HG02870 (cell line): ENCODE results near the gene WNT9B.

Experiments
- ATAC-seq: cut with Tn5 transposase; IDR thresholded peaks from one replicate; pipeline ENCODE4 v1.9.1; 2021; ENCODE audit warnings: mild to moderate bottlenecking, moderate library complexity; ENCODE audit not compliant: unreplicated experiment

Gene WNT9B, protein sequence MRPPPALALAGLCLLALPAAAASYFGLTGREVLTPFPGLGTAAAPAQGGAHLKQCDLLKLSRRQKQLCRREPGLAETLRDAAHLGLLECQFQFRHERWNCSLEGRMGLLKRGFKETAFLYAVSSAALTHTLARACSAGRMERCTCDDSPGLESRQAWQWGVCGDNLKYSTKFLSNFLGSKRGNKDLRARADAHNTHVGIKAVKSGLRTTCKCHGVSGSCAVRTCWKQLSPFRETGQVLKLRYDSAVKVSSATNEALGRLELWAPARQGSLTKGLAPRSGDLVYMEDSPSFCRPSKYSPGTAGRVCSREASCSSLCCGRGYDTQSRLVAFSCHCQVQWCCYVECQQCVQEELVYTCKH

DNA sequence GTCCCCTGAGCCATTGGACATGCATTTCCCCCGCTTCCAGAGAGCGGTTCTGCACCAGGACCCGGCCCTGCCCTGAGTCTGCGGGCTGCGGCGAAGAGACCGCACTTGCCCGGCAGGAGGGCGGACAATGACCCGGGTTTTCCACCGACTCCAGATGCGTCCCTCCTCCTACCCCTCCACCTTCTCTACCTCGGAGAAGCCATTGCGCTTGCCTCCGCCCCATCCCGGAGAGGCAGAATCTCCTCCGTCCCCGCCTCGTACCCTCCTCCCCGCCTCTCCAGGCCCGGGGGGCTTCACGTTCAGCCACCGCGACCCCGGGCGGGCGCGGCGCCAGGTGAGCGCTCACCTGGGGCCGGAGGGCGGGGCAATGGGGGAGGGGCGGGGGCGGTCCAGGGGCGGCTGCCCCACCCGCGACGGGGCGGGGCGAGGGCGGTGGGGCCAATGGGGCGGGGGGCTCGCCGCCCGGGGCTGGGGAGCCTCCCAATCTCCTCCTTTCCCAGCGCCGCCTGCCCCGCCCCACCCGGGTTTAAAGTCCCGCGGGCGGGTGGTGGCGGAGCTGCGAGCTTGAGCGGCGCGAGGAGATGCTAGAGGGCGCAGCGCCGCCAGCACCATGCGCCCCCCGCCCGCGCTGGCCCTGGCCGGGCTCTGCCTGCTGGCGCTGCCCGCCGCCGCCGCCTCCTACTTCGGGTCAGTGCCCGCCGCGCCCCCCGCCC lies at the start of gene WNT9B:
WNT9B (plus strand) TSS at position 555 of the 713 bp plus-strand sequence; CDS start at position 611, 56 bp downstream.
- ATAC-seq, result no peak

DNA sequence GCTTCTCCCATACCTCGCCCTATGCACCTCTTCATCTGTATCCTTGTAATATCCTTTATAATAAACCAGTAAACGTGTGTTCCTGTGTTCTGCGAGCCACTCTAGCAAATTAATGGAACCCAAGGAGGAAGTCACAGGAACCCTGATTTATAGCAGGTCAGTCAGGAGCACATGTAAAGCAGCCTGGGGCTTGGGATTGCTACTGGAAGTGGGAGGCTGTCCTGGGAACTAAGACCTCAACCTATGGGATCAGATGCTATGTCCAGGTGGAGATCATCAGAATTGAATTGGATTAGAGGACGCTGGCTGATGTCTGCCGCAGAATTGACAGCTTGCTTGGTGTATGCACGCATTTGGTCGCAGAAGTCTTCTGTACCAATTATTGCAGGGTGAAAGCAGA lies 48.6 kb upstream of the WNT9B start:
- ATAC-seq, result no peak

DNA sequence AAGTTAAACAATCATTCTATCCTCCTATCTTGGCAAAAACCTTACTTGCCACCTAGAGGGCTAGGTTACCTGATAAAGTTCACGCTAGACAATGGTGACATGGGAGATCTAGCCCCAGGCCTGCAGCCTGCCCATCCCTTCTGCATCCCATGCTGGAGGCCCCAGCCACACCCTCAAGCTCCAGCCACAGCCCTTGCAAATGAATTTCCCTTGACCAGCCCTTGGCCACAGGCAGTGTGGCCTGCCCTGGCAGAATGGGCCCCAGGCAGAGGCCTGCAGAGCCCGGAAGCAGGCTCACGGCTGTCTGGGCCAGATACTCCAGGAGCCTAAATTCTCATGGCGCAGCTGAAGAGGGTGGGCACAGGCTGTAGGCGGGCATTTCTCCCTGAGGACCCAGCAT lies 47.8 kb upstream of the WNT9B start:
- no peak for ATAC-seq

DNA sequence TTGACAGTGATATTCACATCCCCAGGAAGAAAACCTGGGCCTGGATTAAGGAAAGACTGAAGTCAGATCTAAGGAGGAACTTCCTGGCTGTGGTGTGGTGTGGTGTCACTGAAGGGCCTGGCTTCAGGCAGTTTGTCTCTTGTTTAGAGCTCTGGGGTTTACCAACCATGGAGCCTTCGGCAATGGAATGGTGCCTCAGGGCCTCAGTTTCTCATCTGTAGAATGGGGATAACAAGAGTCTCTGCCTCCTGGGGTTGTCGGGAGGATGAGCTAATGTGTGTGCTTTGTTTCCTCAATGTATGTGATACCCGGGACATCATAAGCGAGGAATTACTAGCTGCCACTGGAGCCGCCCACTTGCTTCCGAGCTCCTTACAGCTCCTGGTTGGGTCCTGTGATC lies 45.6 kb upstream of the WNT9B start:
- no peak for ATAC-seq

DNA sequence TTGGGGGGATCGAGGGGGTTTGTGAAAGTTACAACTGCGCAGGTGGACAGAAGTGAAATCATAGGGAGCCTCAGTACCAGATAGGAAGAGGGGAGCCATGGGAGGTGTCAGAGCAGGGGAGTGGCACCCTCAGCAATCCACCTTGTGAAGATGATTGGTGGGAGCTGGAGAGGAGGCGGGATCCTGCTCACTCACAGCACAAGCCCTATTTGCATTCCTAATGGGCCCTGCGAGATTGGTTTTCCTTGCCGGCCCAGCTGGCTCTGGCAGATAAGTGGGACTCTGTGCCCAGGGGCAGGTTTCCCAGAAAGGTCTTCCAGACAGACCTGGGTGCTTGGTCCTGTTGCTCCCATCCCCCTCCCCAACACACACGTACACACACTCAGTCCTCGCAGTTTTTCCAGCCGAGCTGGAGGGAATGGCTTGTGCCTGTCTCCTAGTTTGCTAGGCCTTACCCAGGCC lies 42.2 kb upstream of the WNT9B start:
- ATAC-seq, result no peak

DNA sequence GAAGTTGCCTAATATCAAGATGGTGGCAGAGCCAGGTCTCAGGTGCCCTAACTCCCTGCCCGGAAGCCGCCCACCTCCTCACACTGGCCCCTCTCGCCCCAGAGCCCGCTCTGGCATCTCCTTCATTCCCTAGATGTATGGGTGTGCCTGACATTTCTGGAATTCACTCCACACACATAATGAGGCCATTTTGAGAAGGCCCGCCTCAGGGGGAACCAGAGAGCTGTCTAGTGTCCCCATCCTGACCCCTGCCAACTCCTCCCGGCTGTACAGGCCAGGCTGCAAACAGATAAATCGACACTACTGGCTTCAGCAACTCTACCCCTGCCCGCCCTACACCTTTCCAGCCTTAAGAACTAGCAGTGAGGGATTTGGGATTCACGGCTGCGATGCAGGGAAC lies 40.5 kb upstream of the WNT9B start:
- ATAC-seq, result no peak

DNA sequence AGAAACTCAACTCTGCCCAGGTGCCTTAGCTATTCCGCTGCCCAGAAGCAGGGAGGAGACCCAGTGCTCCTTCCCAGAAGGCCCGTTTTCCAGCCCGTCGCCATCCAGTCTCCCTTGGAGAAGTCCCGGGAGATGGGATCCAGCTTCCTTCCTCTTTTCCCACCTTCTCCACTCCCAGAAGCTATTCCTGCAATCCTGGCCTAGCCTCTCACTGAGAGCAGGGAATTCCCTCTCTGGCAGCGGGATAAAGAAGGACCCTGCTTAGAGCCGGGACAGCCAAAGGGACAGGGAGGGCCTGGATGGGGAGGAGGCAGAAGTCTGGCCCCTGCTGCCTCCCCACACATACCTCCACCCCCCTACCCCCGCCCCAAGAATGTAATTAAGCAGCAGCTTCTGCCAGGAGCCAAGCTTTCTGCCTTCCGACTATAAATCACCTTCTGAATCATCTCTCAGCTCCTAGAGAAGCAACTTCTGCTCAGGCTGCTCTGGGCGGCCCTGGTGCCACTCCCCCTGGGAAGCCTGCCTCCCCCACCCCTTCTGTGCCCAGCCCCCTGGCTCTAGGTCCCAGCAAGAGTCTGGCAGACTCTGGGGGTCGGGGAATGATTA lies 39.3 kb upstream of the WNT9B start:
- ATAC-seq, result no peak

DNA sequence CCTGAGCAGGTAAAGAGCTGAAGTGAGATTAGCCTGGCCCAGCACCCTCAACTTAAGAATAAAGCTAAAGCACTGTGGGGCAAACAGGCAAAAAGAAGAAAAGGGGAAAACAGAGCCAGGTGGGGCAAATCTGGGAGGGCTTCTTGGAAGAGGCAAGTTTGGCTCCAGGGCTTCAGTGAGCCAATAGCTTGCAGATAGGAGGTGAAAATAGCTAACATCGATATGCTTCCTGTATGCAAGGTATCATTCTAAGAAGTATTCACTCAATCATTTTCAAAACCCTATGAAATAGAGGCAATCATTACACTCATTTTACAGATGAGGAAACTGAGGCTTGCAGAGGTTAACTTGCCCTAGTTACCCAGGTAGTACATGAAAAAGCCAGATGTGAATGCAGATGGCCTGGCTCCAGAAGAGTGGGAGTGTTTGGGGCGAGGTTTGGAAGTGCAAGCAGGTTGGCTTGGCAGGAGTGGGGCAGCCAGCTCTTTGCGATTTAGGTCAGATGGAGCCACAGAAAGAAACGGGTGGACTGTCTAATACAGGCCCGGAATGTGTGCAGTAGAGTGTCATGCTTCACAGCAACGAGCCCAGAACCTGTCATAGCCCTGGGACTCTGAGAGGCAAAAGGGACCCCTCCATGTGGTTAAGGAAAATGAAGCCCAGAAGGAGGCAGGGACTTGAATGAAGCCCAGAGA lies 38.6 kb upstream of the WNT9B start:
- ATAC-seq, result no peak

DNA sequence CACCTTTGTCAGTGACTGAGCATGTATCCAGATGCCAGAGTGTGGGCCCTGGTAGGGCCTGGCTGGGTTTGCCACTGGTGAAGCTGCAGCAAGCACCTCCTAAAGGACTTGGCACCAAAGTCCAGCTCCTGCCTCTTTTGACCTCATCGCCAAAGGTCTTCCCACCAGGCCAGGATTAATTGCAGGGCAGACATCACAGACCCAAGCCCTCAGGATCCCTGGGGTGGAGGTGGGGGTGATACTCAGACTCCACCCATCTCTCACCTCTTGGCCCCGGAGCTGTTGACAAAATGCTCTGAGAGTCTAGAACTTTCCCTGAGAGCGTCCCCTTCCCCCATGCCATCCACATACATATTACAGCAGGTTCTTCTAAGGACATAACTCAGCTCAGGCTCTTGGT lies 37.5 kb upstream of the WNT9B start:
- ATAC-seq, result no peak

DNA sequence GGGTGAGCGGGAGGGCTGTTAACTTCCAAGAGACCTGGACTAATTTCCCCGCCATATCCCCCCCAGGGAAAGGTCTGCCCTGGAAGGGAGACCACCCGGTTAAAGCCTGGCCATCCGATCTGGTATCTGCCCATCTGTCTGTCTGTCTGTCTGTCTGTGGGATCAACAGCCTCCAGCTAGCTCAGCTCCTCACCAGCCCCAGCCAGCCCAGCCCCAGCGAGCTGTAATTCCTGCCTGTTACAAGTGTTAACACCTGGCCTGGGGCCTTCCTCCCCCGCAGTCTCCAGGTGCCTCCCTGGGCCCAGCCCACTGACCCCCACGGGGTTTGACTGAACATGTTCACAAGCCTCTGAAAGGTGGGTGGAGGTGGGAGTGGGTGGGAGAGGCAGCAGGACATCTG lies 36.9 kb upstream of the WNT9B start:
- ATAC-seq, result no peak

DNA sequence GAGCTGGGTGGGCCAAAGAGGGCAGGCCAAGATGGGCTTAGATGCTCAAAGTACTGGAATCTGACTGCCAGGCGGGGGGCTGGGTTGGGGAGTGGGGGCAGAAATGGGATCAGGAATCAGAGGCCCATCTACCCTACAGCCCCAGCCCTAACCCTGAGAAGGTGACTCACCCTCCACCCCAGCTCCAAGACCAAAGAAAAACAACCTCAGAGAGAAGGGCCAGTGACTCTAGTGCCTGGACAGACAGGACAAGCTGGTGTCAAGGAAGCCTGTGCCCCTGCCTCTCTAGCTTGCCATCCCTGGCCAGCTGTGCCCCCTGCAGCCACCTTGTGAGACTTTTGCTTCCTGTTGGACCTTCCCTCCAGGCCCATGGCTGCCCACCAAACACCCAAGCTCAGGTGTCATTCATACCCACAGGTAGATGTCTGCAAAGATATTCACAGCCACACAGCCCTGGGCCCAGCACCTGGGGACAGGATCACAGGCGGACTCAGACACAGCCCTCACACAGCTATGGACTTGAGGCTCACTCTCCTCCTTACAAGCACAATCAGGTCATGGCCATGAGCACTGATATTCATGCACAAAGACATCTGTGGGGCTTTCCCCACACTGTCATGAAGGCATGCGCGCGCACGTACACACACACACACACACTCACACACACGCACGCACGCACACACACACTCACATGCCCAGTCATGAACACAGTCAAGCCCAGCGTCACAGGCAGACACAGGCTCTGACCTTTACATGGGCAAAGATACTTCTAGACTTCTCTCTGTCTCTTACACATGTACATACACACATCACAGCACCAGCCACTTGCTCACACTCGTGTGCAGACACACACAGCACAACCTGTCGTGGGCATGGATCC lies 35.7 kb upstream of the WNT9B start:
- no peak for ATAC-seq

DNA sequence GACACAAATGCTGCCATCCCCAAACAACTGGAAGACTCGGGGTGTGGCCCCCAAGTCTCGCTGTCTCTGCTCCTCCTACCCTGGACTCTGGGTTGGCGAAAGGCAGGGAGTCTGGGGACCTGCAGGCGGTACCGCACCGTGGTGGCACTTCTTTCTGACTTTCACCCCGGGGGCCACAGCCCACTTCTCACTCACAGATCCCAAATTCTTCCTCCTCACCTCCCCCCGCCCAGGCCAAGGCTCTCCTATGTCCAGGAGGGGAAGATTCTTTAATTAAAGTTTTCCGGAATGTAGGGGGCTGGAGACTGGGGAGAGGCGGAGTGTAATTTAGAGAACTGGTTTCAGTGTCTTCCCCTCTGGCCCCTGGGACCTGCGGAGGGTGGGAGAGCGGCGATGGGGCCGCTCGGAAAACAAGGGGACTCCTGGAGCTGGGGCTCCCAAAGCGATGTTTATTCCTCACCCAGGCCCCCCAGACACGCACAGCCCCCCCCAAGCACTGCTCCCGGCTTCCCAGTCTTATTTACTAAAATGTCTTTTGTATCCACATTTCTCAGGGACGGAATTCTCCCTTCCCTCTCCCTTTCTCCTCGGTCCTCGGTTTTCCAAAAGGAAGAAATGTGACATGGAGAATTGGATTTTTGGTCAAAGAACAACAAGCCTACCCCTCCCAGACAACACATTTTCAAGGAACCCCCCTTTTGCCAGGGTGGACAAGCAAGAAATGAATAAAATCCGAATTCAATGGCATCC lies 34.1 kb upstream of the WNT9B start:
- no peak for ATAC-seq

DNA sequence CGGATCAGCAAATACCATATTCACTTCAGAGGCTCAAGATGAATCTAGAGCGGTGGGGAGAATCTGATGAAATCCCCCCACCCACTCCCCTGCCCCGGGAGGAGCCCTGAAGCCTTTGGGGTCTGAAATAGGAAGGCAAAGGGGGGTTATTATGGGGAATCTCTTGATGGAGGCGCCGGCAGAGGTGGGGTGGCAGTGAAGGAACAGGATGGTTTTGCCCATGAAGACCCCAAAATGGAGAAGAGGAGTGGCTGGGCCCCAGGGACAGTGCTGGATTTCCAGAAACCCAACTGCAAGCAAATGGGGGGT lies 33.5 kb upstream of the WNT9B start:
- no peak for ATAC-seq

DNA sequence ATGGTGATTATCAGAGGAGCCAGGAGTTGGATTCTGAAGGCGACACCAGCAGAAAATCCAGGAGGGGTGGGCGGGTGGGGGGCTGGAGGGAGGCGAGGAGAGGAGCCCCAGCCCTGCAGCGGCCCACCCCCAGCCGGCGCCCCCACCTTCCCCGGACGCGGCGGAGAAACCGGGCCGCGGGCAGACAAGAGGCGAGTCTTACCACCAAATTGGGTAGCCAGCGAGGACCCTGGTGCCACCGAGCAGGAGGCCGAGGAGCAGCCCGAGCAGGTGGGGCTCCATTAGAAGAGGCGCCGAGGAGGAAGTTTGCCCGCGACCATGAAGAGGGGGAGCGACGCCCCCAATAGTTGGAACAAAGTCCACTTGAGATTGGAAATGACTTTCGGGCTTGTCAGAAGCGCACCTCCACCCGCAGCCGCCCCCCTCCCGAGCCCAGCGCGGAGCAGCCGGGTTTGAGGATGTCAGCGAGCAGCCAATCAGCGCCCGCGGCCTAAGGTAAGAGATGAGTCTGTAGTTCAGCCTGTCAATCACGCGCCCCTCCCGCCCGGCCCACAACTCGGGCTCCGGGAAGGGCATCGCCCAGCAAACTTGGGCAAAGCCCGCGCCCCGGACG lies 33.0 kb upstream of the WNT9B start, which contains the start of gene WNT3:
WNT3 (minus strand) TSS at position 377 of the 613 bp plus-strand sequence; CDS start at position 282, 95 bp downstream.
- no peak for ATAC-seq

DNA sequence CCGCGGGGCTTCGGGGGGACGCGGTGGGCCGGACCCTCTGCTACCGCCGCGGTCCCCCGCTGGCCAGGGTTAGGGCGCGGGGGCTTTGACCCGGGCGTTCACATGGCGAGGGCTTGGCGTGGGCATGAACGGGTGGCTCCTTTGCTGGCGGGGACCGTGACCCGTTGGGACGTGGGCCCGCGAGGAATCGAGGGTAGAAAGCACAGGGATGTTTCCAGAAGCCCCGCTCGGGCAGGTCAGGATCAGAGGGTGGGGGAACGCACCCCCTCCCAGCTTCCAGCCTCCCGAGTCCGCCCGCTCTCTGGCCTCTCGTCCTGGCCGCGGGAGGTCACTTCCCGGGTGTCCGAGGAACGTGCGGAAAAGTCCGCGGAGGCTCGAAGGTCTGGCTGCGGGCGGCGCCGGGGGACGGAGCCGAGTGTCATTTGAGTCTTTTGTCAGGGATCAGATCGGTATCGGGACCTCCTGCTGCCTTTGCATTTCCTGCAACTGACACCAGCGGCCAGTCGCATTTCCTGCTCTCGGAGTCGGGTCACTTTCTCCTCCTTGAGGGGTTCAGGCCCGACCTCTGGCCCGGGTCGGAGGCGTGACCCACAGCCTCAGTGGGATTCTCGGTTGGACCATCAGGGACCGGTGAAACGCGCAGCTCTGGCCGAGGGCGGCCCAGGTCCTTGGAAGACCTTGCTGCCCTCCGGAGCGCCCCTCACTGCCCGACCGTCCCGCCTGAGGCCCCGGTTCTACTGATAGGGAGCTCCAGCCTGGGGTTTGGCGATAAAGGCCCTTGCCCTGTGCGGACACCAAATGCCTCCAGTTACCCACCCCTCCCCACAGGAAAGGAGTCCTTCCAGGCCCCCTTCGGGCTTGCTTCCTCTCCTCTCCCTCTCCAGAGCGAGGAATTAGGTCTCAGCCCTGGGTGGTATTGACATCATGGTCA lies 32.2 kb upstream of the WNT9B start:
- no peak for ATAC-seq

DNA sequence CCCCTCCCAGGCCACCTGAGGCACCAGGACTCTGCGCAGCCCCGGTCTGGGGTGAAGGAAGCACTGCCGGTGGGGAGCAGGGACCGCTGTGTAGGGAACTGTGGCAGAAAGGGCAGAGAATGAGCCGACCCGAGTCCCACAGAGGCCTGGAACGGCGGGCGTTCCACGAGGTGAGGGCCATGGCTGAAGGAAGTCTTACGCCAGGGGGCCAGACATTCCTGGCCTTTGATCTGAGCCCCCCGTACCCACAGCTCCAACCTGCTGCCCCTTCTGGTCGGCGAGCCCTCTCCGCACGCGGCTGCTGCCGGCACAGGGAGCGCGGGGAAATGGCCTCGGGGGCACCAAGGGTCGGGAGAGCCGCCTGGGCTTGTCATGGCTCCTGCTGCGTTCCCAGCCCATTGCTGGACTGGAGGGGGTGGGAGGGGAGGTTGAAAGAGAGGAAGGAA lies 31.5 kb upstream of the WNT9B start:
- ATAC-seq, result no peak

DNA sequence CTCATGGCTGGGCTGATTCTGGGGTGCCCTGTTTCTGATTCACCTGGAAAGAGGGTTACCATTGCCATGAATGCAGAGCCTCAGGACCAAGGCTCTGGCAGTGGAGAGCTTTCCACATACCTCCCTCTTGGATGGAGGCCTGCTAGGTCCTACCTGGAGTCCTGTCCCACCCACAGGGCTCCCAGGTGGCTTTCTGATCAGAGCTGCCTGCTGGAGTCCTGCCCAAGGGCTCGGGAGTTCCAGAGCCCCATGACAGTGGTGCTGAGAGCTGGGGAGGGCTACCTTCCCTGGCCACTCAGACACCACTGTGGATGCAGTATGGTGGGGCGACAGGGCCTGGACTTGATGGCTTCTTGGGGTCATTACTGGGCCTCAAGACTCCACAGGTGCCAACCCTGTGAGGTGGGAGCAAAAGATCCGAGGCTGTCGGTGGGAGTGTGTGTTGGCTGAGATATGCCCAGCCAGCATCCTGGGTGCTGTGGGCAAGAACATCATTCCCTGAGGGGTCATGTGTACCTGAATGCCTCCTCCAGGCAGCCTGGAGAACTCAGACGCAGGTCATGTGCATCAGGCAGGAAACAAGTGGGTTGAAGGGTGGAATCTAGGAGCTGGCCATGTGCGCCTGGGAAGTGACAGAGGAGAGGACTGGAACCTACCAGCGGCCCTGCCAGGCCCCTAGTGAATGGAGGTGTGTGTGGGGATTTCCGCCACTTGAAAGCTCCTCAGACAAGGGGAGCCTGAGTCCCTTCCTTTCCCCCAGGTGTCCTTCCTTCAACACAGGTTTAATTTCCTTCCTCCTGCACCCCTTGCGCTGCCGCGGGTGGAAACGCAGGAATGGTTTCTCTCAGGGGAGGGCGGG lies 30.6 kb upstream of the WNT9B start:
- ATAC-seq, result no peak
